HCEC 1CT (cell line): Measurements from ENCODE around the gene GYPE.
"Not testable (repeated sequence)": the region's sequence is repeated elsewhere in the genome, so short reads cannot be mapped to it uniquely, and the experiment has no call there.

Source experiments
- DNase-seq: peaks from one replicate; pipeline ENCODE4 v3.0.0-alpha.2; 2017

The GYPE gene

GRCh38 chr4:143862716-143863115 is 42.6 kb downstream of the GYPE start:
- not testable (repeated sequence) for DNase-seq

- no peak for DNase-seq
Measured at GRCh38 chr4:143858456-143858855, 46.9 kb downstream of the GYPE start.

- not testable (repeated sequence) for DNase-seq
Measured at GRCh38 chr4:143857391-143858336, 47.7 kb downstream of the GYPE start.

GRCh38 chr4:143856017-143856557 is 49.3 kb downstream of the GYPE start:
- DNase-seq, result not testable (repeated sequence)

GRCh38 chr4:143854645-143855044 is 50.7 kb downstream of the GYPE start:
- not testable (repeated sequence) for DNase-seq

- DNase-seq, result not testable (repeated sequence)
Measured at GRCh38 chr4:143849296-143849695, 56.1 kb downstream of the GYPE start.

- DNase-seq, result not testable (repeated sequence)
Measured at GRCh38 chr4:143843506-143843832, 61.9 kb downstream of the GYPE start.

- not testable (repeated sequence) for DNase-seq
Measured at GRCh38 chr4:143842624-143843505, 62.5 kb downstream of the GYPE start.

GRCh38 chr4:143839413-143839812 is 65.9 kb downstream of the GYPE start:
- DNase-seq, result not testable (repeated sequence)

- not testable (repeated sequence) for DNase-seq
Measured at GRCh38 chr4:143834196-143834595, 71.2 kb downstream of the GYPE start.

GRCh38 chr4:143833676-143834075 is 71.7 kb downstream of the GYPE start:
- not testable (repeated sequence) for DNase-seq

GRCh38 chr4:143830576-143830975 is 74.8 kb downstream of the GYPE start:
- not testable (repeated sequence) for DNase-seq

- not testable (repeated sequence) for DNase-seq
Measured at GRCh38 chr4:143829239-143829620, 76.1 kb downstream of the GYPE start.
